Prostate gland (tissue), 2 donors: ENCODE data around the gene AHNAK. TPM values are rescaled to one million over a fixed set of nuclear protein-coding genes. Genes with fewer than 3 reads are reported as not detected.
"Not testable (repeated sequence)": the region's sequence is repeated elsewhere in the genome, so short reads cannot be mapped to it uniquely, and the experiment has no call there.

Experiments used
- DNase-seq: peaks from one replicate; pipeline ENCODE4 v3.0.0-alpha.2; 2019; ENCODE audit warnings: low spot score
- H3K27ac ChIP-seq, 2 donors: fragments of 200-600 bp; sonication (generic); 2 replicates each; pipeline ENCODE4 v1.5.1; 2017 to 2019
- H3K27me3 ChIP-seq: fragments of 200-600 bp; sonication (generic); replicated peaks from 2 replicates; pipeline ENCODE4 v1.5.1; 2019; ENCODE audit not compliant: insufficient read depth
- H3K36me3 ChIP-seq, 2 donors: fragments of 200-600 bp; sonication (generic); 1 replicate in 1 of 2; 2 replicates in 1 of 2; pipeline versions ENCODE4 v1.5.1 to v1.8.1; 2017 to 2019
- H3K4me1 ChIP-seq: fragments of 200-600 bp; sonication (generic); replicated peaks from 2 replicates; pipeline ENCODE4 v1.5.1; 2019
- H3K4me3 ChIP-seq, 2 donors: fragments of 200-600 bp; sonication (generic); 2 replicates each; pipeline ENCODE4 v1.5.1; 2017 to 2019
- H3K9me3 ChIP-seq: fragments of 200-600 bp; sonication (generic); 2 replicates; pipeline ENCODE4 v1.5.1; 2017
- POLR2A ChIP-seq: fragments of 450-650 bp; IDR thresholded peaks from one replicate; pipeline ENCODE4 v1.6.1; 2016; ENCODE audit warnings: antibody characterized with exemption, mild to moderate bottlenecking
- POLR2AphosphoS5 ChIP-seq: sonication (generic); formaldehyde crosslinking; IDR thresholded peaks from one replicate; pipeline ENCODE4 v1.6.1; 2017; ENCODE audit warnings: antibody characterized with exemption
- WGBS: methylation state at CpG from one replicate; pipeline ENCODE4 v1.1.5; 2018; 5-methylcytosine and 5-hydroxymethylcytosine counted together
- intact Hi-C: fragments of 100-400 bp; cut with DNase I; formaldehyde crosslinking; loops from one replicate; pipeline ENCODE4 v1.14.2; 2022
- total RNA-seq, 2 donors: library from RNA; depleted of rRNA; stranded (reverse); fragments of >200 nt; gene quantifications; one replicate each; pipeline ENCODE4 v1.1.0, GENCODE V29; 2016
- TF ChIP-seq, protein P1 (sequence below), 4 experiments: fragments of 200-600 bp in 2 of 4; fragments of 450-650 bp in 2 of 4; sonication (generic) in 2 of 4; IDR thresholded peaks; 1 replicate in 3 of 4; 2 replicates in 1 of 4; pipeline ENCODE4 v1.5.1; 2016 to 2019; ENCODE audit warnings: antibody characterized with exemption in 4 of 4, mild to moderate bottlenecking in 2 of 4, moderate library complexity in 2 of 4

AHNAK gene
- total RNA-seq, 2 donors from 2014 or later: 367 to 434 TPM

DNA sequence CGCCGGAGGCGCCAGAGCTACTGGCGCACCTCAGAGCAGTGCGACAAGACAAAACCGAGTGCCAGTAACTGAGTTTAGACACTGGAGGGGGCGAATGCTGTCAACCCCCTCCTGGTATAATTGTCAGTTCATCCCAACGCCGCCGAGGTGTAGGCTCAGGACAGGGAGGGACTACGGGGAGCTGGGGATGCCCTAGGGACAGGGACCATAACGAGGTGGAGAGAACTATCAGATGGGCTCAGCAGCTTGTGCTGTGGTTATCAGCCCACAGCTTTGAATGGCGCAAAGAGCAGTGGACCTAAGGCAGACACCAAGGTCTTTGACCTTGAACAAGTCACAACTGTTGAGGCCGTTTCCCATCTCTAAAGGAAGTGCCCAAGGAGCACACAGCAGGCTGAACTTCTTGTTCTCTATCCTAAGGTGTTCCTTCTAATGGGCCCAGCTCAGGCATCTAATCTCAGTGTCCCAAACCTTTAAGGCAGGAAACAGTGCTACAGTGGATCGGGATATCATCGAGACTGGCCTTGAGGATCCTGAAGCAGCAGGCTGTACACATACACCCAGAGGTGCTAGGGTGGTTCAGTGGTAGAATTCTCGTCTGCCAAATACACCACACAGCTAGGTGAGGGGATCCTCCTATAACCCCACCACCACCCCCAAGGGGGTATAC lies 45.7 kb upstream of the AHNAK start:
- peak overlapping the region; percentile 56 to 63 for H3K4me3 ChIP-seq
- no peak for DNase-seq
- no peak for TF ChIP-seq POLR2A
- no peak for TF ChIP-seq POLR2AphosphoS5
- TF ChIP-seq, protein P1, sequence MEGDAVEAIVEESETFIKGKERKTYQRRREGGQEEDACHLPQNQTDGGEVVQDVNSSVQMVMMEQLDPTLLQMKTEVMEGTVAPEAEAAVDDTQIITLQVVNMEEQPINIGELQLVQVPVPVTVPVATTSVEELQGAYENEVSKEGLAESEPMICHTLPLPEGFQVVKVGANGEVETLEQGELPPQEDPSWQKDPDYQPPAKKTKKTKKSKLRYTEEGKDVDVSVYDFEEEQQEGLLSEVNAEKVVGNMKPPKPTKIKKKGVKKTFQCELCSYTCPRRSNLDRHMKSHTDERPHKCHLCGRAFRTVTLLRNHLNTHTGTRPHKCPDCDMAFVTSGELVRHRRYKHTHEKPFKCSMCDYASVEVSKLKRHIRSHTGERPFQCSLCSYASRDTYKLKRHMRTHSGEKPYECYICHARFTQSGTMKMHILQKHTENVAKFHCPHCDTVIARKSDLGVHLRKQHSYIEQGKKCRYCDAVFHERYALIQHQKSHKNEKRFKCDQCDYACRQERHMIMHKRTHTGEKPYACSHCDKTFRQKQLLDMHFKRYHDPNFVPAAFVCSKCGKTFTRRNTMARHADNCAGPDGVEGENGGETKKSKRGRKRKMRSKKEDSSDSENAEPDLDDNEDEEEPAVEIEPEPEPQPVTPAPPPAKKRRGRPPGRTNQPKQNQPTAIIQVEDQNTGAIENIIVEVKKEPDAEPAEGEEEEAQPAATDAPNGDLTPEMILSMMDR (IDR thresholded peaks at IDR 0.05): no peak
- intact Hi-C loops: no loop called here
- H3K4me1 ChIP-seq: peaks cover 10% of the 10 kb centered on the region
- H3K36me3 ChIP-seq: peaks cover 13 to 18% of the 10 kb centered on the region in 2 donors
- 15% methylated on average over 17 of the region's 17 CpGs for WGBS
- H3K9me3 ChIP-seq: no peaks in the 10 kb centered on the region
- no peaks in the 10 kb centered on the region for H3K27me3 ChIP-seq
- peak overlapping the region; percentile 91 to 92 for H3K27ac ChIP-seq

DNA sequence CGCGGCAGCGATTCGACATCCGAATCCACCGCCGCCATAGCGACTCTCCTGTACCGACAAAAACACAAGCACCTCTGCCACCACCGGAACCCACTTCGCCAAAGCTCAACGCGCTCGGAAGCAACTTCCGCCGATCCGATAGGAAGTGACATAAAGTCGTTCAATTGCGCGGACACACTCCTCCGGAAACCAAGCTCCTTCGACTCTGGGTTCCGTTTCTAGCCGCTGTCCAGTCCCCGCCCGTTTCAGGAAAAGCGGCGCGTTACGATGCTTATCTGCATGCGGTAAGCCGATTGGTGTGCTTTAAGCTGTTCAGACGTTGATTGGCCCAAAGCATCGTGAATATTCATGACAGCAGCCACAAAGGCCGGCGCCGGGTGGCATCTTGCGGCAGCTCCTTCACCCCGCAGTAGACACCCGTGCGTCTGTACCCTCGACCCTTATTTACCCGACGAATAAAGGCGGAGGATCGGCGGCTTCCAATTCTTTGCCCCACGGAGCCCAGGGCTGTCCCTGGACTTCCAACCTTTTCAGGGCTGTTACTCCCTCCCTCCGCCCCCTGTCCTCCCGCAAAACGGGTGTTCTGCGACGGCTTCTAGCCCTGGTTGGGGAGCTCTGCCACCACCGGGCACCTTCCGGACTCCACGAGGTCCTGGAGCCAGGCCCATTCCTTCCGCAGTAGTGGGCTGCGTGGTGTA lies 45.0 kb upstream of the AHNAK start, which contains the start of gene TUT1:
Gene TUT1, minus strand, starts transcription at position 76 of the 698 bp plus-strand sequence. Its CDS starts 38 bp downstream, at position 38.
- Histone ChIP-seq H3K27me3 (no peaks in the 10 kb centered on the region), H3K9me3 (no peaks in the 10 kb centered on the region), H3K36me3 (peaks cover 11 to 13% of the 10 kb centered on the region in 2 donors), H3K4me3 (peak within 1 kb of the TSS; percentile 56 to 63), H3K4me1 (peaks cover 10% of the 10 kb centered on the region), H3K27ac (peak within 1 kb of the TSS; percentile 91 to 92)
- intact Hi-C loops: no loop called here
- under 1% methylated on average over 58 of the region's 58 CpGs for WGBS
- TF ChIP-seq, protein P1 (IDR thresholded peaks at IDR 0.05): peak in 2 of 4 experiments; percentile 35 to 39
- TF ChIP-seq POLR2A: peak; percentile 84
- TF ChIP-seq POLR2AphosphoS5: peak; percentile 100
- peak; percentile 99 for DNase-seq

DNA sequence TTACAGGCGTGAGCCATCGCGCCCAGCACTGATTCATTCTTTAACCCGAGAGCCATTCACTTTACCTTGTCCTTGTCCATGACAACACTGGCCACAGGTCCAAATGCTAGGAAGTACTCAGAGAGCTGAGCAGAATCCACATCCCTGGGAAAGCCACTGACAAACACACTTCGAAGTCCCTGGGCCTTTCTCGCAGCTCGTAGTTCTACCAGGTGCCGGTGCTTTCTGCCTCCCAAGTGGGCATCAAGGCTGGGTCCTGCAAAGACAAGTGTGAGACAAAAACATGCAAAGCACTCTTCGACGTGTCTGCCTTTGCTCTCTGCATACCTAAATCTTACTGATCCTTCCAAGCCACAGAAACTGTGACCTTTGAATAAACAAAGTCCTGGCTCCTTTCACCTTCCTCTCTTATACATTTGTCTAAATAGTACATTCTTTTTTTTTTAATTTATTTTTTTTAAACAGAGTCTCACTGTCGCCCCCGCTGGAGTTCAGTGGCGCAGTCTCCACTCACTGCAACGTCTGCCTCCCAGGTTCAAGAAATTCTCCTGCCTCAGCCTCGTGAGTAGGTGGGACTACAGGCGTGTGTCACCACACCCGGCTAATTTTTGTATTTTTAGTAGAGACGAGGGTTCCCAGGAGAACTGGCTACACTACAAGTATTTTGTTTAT lies 42.5 kb upstream of the AHNAK start:
- TF ChIP-seq POLR2AphosphoS5 (no peak), POLR2A (no peak)
- TF ChIP-seq, protein P1 (IDR thresholded peaks at IDR 0.05): no peak
- DNase-seq: no peak
- WGBS: 56% methylated on average over 18 of the region's 18 CpGs
- H3K4me1 ChIP-seq: peaks cover 10% of the 10 kb centered on the region
- H3K4me3 ChIP-seq: no peak overlapping the region
- no peaks in the 10 kb centered on the region for H3K36me3 ChIP-seq
- H3K27me3 ChIP-seq: no peaks in the 10 kb centered on the region
- intact Hi-C loops: no loop called here
- H3K9me3 ChIP-seq: no peaks in the 10 kb centered on the region
- H3K27ac ChIP-seq: peak overlapping the region in 1 of 2 donors; percentile 76

DNA sequence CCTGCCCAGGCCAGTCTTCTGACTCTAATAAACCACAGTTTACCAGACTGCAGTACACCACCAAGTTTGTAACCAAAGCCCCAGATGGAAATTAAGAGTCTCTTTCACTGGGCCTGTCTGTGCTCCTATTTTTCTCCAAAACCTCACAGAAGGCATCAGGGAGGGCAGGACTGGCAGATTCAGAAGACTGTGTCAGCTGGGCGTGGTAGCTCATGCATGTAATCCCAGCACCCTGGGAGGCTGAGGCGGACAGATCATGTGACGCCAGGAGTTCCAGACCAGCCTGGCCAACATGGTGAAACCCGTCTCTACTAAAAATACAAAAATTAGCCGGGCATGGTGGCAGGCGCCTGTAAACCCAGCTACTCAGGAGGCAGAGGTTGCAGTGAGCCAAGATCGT lies 38.8 kb upstream of the AHNAK start:
- H3K4me3 ChIP-seq, DNase-seq, H3K9me3 ChIP-seq, H3K27ac ChIP-seq, H3K36me3 ChIP-seq, H3K27me3 ChIP-seq, intact Hi-C loops, H3K4me1 ChIP-seq: not testable (repeated sequence)
- 91% methylated on average over 7 of the region's 7 CpGs for WGBS

DNA sequence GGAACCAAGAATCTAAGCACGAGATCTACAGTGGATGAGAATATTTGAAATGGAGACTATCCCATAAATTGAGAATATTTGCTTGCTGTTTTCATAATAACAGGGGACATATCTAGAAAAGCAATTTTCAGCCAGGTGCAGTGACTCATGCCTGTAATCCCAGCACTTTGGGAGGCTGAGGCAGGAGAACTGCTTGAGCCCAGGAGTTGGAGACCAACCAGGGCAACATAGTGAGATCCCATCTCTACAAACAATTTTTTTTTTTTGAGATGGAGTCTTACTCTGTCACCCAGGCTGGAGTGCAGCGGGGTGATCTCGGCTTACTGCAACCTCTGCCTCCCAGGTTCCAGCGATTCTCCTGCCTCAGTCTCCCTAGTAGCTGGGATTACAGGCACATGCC lies 35.1 kb upstream of the AHNAK start:
- H3K36me3 ChIP-seq, H3K27me3 ChIP-seq, H3K9me3 ChIP-seq, DNase-seq, H3K4me3 ChIP-seq, H3K4me1 ChIP-seq, H3K27ac ChIP-seq, intact Hi-C loops: not testable (repeated sequence)
- 98% methylated on average over 4 of the region's 4 CpGs for WGBS
